Pancreas (tissue), 10 donors: ENCODE results near the gene TMEM156. TPM values are rescaled to one million over a fixed set of nuclear protein-coding genes. Genes with fewer than 3 reads are reported as not detected.
"Not testable (repeated sequence)": the region's sequence is repeated elsewhere in the genome, so short reads cannot be mapped to it uniquely, and the experiment has no call there.

Experiments used
- ATAC-seq, 4 donors: fragments of 200-7000 bp; cut with Tn5 transposase; one replicate each; pipeline versions ENCODE4 v1.8.0 to v1.9.1; 2020; ENCODE audit warnings: mild to moderate bottlenecking in 4 of 4, moderate library complexity in 4 of 4
- DNase-seq, 6 donors: peaks; one replicate each; pipeline ENCODE4 v3.0.0-alpha.2; 2020
- FAIRE-seq: peaks from 2 replicates; lab custom pipeline; 2012; peaks lifted over from hg19 to GRCh38; lab: Jason Lieb, UNC
- H3K27ac ChIP-seq, 4 donors: fragments of 200-600 bp; sonication (generic); 1 replicate in 3 of 4; 2 replicates in 1 of 4; pipeline versions ENCODE4 v1.5.0 to v1.8.0; 2020
- H3K27me3 ChIP-seq, 4 donors: fragments of 200-600 bp; one replicate each; pipeline ENCODE4 v1.8.0; 2021
- H3K36me3 ChIP-seq, 3 donors: fragments of 200-600 bp; sonication (generic) in 1 of 3; one replicate each; pipeline versions ENCODE4 v1.5.0 to v1.8.0; 2020 to 2021
- H3K4me1 ChIP-seq, 3 donors: fragments of 200-600 bp; one replicate each; pipeline ENCODE4 v1.8.0; 2021
- H3K4me3 ChIP-seq, 4 donors: fragments of 200-600 bp; sonication (generic) in 2 of 4; one replicate each; pipeline versions ENCODE4 v1.5.0 to v1.8.0; 2020 to 2021
- H3K9me3 ChIP-seq, 4 donors: fragments of 200-600 bp; one replicate each; pipeline ENCODE4 v1.8.0; 2021
- CTCF ChIP-seq, 4 donors: fragments of 200-600 bp; sonication (generic) in 3 of 4; IDR thresholded peaks; one replicate each; pipeline versions ENCODE4 v1.5.0 to v1.8.0; 2021; ENCODE audit warnings: antibody characterized with exemption in 4 of 4
- WGBS, 2 donors: extraction: QIAGEN DNeasy Blood & Tissue Kit; methylation state at CpG; one replicate each; pipeline ENCODE4 v1.1.7; 2013; 5-methylcytosine and 5-hydroxymethylcytosine counted together
- intact Hi-C, 3 donors: fragments of 100-400 bp; cut with DNase I; formaldehyde crosslinking; loops; one replicate each; pipeline versions ENCODE4 v1.11.1 to v1.14.2; 2022
- polyA plus RNA-seq, 2 donors: library from polyadenylated mRNA; stranded (reverse); fragments of 200-250 nt; gene quantifications; one replicate each; pipeline ENCODE4 v1.2.3, GENCODE V29; 2013
- total RNA-seq, 6 donors: library from RNA; stranded (reverse); fragmentation: NEBNext Ultra II Directional in 4 of 6; extraction: Animal tissue kit (Norgen Biotek cat#: 25700) in 4 of 6; gene quantifications; one replicate each; pipeline versions ENCODE4 v1.2.1 to v1.2.4, GENCODE V29; 2021 to 2023
- donor health status: healthy with polysubstance abuse.
- donor health status: DM: no; HTN: no; CAD: no; lungs with moderate emphysema.
- donor health status: DM: no; HTN: no; CAD: no.
- donor health status: control.
- donor health status: control.
- donor health status: Bipolar disorder and iron deficiency.
- donor health status: DM: yes; HTN: yes; CAD: no.
- donor health status: DM: no; HTN: no; CAD: no.
- donor health status: DM: no; HTN: no; CAD: no.
- donor health status: DM: yes; HTN: yes; CAD: no.

Gene TMEM156
- total and polyA plus RNA-seq, 8 donors: 0.08 to 1.8 (median 0.53) TPM

- intact Hi-C loops: no loop called here
- TF ChIP-seq CTCF (IDR thresholded peaks at IDR 0.05): no peak
- no peak for ATAC-seq
- Histone ChIP-seq H3K27ac (no peak overlapping the region), H3K9me3 (no peaks in the 10 kb centered on the region), H3K27me3 (no peaks in the 10 kb centered on the region), H3K4me3 (no peak overlapping the region), H3K4me1 (no peaks in the 10 kb centered on the region), H3K36me3 (no peaks in the 10 kb centered on the region)
- no peak for FAIRE-seq
- no peak for DNase-seq
- 79 to 88% methylated on average over 2 of the region's 2 CpGs for WGBS, 2 donors
Measured at GRCh38 chr4:39014028-39014427, 18.2 kb downstream of the TMEM156 start.

GRCh38 chr4:39004758-39005157 is 27.5 kb downstream of the TMEM156 start:
- no peaks in the 10 kb centered on the region for H3K4me1 ChIP-seq
- WGBS, 2 donors: 72 to 77% methylated on average over 2 of the region's 2 CpGs
- no peaks in the 10 kb centered on the region for H3K36me3 ChIP-seq
- no peaks in the 10 kb centered on the region for H3K27me3 ChIP-seq
- no peak for DNase-seq
- intact Hi-C loops: no loop called here
- no peak overlapping the region for H3K27ac ChIP-seq
- no peaks in the 10 kb centered on the region for H3K9me3 ChIP-seq
- TF ChIP-seq CTCF (IDR thresholded peaks at IDR 0.05): no peak
- no peak for FAIRE-seq
- no peak overlapping the region for H3K4me3 ChIP-seq
- no peak for ATAC-seq

- intact Hi-C loops, ATAC-seq, DNase-seq, H3K9me3 ChIP-seq, FAIRE-seq, H3K36me3 ChIP-seq, H3K27ac ChIP-seq, H3K4me1 ChIP-seq, H3K4me3 ChIP-seq, H3K27me3 ChIP-seq: not testable (repeated sequence)
- WGBS, 2 donors: 56 to 66% methylated on average over 2 to 3 of the region's 4 CpGs
Measured at GRCh38 chr4:39002058-39002457, 30.2 kb downstream of the TMEM156 start.

GRCh38 chr4:38995660-38996005 is 36.6 kb downstream of the TMEM156 start:
- Histone ChIP-seq H3K27me3 (no peaks in the 10 kb centered on the region), H3K27ac (no peak overlapping the region), H3K4me3 (no peak overlapping the region), H3K9me3 (no peaks in the 10 kb centered on the region), H3K36me3 (no peaks in the 10 kb centered on the region), H3K4me1 (no peaks in the 10 kb centered on the region)
- ATAC-seq: no peak
- no peak for DNase-seq
- no peak for TF ChIP-seq CTCF (IDR thresholded peaks at IDR 0.05)
- no peak for FAIRE-seq
- WGBS, 2 donors: 81 to 98% methylated on average over 2 of the region's 2 CpGs
- intact Hi-C loops: no loop called here

- ATAC-seq: no peak
- Histone ChIP-seq H3K9me3 (no peaks in the 10 kb centered on the region), H3K4me1 (no peaks in the 10 kb centered on the region), H3K27me3 (no peaks in the 10 kb centered on the region), H3K36me3 (no peaks in the 10 kb centered on the region), H3K27ac (no peak overlapping the region), H3K4me3 (no peak overlapping the region)
- no peak for DNase-seq
- no peak for TF ChIP-seq CTCF (IDR thresholded peaks at IDR 0.05)
- FAIRE-seq: no peak
- intact Hi-C loops: no loop called here
- 89 to 95% methylated on average over 4 of the region's 4 CpGs for WGBS, 2 donors
Measured at GRCh38 chr4:38994135-38994534, 38.1 kb downstream of the TMEM156 start.

GRCh38 chr4:38993683-38994082 is 38.5 kb downstream of the TMEM156 start:
- intact Hi-C loops: no loop called here
- no peaks in the 10 kb centered on the region for H3K27me3 ChIP-seq
- no peak for TF ChIP-seq CTCF (IDR thresholded peaks at IDR 0.05)
- H3K4me1 ChIP-seq: no peaks in the 10 kb centered on the region
- WGBS, 2 donors: 83 to 89% methylated on average over 3 of the region's 3 CpGs
- H3K36me3 ChIP-seq: no peaks in the 10 kb centered on the region
- no peak overlapping the region for H3K27ac ChIP-seq
- DNase-seq (no peak), ATAC-seq (no peak), FAIRE-seq (no peak)
- H3K4me3 ChIP-seq: no peak overlapping the region
- no peaks in the 10 kb centered on the region for H3K9me3 ChIP-seq
